HG03520 (cell line): ENCODE results near the gene RERE.

Experiments
- ATAC-seq: cut with Tn5 transposase; IDR thresholded peaks from one replicate; pipeline ENCODE4 v1.9.1; 2021; ENCODE audit warnings: mild to moderate bottlenecking, moderate library complexity; ENCODE audit not compliant: unreplicated experiment

RERE gene

DNA sequence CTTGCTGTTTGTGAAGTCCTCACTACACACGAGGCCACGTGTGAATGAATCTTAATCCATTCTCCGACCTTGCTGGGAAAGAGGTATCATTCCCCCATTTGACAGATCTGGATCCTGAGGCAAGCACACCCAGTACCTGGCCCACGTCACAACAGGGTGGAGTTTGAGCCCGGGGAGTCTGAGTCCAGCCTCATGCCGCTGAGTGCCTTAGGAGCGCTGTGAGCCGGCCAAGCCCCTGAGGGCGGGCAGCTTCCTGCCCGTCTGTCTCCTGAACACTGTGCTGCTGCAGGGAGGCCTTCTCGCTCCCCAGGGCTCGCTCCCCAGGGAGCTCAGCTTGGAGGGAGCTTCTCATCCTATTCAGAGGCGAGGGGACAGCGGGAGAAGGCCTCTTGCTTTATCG is 469.8 kb downstream of the RERE start:
- no peak for ATAC-seq

DNA sequence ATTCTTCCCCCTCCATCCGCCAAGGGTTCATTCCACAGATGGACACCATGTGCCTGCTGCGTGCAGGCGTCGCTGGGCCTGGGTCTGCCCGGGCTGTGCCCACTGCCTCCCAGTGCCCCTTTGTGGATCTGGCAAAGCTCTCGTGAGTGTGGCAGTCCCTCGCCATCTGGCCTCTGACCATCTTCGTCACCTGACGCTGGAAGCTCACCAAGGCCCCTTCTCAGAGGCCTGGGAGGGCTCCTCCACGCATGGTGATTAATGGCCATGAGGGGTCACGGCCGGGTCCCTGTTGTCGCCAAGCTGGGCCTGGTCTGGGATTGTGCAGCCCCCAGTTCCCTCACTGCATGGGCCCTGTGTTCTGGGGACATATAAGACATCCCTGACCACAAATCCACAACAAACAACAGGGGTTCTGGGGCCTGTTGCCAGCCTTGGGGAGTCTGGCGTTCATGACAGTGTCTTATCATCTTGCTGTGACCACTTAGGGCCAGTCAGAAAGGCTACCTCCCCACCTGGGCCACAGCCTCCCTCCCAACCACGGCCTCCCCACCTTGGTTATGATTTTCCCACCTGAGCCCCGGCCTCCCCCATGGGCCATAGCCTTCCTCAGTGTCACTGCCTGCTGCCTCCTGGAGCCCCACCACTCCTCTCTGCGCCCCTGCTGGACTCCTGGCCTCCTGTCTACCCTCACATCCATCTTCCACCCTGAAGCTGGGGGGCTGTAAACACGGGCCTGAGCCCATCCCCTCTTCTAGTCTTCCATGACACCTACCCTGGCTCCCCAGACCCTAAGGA is 471.6 kb downstream of the RERE start:
- no peak for ATAC-seq

DNA sequence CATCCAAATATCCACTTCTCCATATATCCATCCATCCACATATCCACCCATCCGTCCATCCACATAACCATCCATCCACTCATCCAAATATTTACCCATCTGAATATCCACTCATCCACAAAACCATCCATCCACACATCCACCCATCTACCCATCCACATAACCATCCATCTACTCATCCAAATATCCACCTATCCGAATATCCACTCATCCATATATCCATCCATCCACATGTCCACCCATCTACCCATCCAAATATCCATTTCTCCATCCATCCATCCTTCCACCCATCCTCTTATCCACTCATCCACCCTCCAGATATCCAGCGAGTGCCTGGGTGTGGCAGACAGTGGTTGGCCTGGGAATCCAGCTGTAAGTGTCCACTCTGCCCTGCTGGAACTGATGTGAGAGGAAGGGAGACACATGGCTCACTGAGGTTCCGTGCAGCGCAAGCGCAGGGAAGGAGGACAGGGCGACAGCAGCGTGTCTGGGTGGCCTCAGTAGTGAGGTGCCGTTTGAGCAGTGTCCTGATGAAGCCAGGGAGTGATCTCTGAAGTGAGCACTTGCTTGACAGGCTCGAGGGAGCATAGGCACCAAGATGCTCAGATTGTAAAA is 472.4 kb downstream of the RERE start:
- no peak for ATAC-seq

DNA sequence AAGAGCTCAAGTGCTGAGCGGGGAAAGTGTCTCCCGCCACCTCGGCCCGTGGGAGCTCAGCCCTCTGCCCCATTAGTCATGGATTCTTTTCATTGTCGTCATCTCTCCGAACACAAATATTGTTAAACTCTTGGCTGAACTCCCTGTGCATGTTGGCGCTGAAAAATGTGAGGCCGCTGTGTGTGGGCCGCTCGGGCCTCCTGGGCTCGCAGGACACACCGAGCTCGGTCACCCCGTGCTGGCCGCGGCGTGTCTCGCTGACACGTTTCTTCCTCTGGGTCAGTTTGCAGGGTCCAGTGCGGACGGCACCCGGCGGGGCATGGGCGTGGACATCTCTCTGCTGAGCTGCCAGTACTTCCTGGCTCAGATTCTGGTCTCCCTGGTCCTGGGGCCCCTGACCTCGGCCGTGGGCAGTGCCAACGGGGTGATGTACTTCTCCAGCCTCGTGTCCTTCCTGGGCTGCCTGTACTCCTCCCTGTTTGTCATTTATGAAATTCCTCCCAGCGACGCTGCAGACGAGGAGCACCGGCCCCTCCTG is 473.9 kb downstream of the RERE start:
- no peak for ATAC-seq

DNA sequence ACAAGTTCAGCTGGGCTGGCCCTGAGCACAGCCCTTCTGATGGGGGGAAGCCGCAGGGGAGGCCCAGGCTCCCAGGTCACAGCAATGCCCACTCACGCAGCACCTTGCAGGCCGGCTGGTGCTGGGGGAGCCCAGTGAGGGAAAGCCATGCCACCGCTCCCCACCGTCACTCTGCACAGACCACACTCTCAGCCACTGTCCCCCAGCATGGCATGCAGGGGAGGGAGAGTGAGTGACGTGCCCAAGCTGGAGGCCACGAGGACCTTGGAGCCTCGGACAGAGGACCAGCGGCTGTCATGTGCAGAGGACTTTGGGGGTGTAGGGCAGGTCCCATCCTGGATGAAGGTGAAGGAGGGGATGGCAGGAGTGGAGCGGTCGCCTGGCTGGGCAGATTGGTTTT is 474.4 kb downstream of the RERE start:
- no peak for ATAC-seq

DNA sequence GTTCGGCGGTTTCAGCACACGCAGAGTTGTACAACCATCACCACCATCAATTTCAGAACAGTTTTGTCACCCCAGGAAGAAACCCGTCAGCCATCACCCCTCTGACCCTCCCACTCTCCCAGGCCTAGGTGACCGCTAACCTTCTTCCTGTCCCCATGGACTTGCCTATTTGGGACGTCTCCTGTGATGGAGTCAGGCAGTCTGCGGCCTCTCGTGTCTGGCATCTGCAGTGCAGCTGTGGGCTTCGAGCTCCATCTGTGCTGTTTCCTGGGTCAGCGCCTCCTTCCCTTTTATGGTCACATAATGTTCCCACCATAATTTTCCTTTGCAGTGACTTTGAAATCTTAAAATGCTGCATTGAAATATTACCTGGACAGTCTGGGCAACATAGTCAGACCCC is 475.1 kb downstream of the RERE start:
- no peak for ATAC-seq

DNA sequence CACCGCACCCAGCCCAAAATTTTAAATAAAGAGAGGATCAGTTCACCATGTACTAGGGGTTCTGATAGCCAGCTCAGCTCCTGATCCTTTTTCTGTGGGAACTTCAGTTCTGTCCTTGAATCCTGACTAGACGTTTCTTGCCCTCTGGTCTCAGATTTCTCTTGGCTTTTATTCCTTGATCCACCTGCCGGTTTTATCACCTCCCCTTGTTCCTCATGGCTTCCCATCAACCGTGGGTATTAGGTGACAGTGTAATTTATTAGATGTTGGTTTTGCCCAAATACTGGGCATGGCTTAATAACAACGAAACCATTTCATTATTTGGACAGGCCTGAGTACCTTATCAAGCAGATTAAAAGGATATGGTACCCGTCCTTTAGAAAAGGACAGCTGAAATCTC is 477.0 kb downstream of the RERE start:
- ATAC-seq, result no peak

DNA sequence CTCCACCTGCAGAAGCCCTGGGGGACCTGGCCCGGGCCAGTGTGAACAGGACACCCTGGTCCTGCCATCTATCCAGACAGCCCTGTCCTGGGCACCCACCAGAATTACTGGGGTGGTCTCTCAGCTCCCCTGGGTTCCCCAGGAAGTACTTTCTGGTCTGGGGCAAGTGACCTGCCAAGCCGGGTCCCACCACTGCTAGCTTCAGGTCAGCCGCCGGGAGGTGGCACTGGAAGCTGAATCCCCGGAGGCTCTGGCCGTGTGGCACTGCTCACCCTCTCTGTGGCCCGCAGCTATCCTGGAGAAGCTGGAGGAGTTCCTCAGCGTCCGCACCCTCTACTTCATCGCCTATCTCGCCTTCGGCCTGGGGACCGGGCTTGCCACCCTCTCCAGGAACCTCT is 478.2 kb downstream of the RERE start:
- no peak for ATAC-seq

DNA sequence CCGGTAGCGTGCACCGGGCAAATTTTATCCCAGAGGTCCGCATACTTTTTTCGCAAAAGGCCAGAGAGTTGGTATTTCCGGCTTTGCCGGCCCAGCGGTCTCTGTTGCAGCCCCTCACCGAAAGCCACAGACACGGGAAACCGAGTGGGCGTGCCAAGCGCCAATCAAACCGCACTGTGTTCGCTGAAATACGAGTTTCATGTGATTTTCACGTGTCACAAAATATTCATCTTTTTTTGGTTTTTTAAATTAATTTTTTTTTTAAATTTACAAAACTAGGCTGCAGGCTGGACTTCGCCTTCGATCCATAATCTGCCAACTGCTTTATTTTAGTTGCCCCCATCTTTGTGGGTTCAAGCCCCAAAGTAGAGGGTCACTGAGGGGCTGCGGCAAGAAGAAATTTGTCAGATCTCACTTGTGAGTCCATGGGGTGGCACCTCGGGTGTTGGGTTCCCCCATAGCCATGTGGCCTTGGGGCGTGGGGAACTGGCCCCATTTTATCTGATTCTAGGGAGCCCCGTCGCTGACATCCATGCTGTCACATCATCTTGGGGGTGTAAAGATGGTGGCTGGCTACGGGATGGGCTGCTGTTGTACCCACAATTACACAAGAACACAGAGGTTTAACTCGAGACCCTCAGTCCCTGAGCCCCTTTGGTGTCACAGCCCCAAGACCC is 478.8 kb downstream of the RERE start:
- ATAC-seq, result no peak

DNA sequence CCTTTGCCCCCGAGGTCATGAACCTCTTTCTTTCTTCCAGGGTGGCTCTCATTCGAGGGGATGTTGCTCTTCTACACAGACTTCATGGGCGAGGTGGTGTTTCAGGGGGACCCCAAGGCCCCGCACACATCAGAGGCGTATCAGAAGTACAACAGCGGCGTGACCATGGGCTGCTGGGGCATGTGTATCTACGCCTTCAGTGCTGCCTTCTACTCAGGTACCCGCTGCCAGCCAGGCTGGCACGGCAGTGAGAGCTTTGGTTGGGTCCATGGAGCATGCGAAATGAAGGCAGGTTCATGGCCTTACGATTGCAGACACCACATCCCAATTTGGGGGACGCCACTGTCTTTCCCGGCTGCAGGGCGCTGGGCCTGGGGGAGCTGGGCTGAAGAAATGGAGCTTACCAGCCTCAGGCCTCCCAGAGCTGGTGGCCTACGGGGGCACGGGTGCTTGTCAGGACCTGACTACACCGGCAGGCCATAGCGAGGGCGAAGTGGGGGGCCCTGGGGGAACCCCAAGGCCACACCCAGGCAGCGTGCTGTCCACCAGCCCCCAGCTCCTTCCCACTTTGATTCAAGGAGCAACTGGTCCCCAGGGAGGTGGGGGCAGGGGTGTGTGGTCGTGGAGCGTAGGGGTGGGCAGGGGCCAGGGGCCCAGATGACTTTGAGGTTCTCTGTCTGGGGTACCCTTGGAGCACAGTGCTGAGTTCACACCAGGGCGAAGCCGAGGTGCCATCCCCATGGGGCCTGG is 479.5 kb downstream of the RERE start:
- ATAC-seq, result no peak

DNA sequence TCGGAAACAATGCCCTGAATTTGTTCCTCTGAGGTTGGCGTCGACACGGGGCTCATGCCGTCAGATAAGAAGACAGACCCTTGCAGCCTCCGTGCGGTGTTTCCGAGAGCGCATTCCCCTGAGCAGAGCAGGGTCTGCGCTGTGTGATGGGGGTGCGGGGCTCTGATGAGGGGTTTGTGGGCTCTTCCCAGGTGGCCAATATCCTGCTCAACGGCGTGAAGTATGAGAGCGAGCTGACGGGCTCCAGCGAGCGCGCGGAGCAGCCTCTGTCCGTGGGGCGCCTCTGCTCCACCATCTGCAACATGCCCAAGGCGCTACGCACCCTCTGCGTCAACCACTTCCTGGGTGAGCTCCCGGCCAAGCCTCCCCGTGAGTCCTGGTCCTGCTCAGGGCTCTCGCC is 482.2 kb downstream of the RERE start:
- ATAC-seq, result no peak

DNA sequence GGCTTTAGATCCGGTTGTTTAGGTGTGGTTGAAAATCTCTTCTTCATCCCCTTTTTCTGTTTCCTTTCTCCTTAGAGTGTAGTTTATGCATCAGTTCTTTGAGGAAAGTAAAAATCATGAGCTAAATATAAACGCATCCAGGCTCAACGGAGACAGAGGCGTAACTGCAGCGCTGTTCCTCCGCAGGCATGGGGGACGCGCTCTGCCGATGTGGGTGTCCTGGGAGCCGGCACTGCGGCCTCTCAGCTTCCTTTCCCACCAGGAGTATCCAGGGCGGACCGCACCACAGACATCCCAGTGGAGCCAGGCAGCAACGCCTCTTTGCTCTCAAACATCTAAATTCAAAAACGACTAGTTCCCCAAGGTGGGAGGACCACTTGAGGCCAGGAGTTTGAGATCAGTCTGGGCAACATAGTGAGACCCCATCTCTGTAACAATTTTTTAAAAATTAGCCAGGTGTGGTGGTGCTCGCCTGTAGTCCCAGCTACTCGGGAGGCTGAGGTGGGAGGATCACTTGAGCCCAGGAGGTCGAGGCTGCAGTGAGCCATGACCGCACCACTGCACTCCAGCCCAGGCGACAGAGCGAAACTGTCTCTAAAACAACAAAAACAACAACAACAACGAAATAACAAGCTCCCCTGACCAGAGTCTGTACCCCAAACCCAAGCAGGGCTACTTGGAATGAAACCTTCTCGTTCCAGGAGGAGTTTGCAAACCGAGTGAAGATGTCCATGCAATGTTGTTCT is 483.2 kb downstream of the RERE start:
- no peak for ATAC-seq

DNA sequence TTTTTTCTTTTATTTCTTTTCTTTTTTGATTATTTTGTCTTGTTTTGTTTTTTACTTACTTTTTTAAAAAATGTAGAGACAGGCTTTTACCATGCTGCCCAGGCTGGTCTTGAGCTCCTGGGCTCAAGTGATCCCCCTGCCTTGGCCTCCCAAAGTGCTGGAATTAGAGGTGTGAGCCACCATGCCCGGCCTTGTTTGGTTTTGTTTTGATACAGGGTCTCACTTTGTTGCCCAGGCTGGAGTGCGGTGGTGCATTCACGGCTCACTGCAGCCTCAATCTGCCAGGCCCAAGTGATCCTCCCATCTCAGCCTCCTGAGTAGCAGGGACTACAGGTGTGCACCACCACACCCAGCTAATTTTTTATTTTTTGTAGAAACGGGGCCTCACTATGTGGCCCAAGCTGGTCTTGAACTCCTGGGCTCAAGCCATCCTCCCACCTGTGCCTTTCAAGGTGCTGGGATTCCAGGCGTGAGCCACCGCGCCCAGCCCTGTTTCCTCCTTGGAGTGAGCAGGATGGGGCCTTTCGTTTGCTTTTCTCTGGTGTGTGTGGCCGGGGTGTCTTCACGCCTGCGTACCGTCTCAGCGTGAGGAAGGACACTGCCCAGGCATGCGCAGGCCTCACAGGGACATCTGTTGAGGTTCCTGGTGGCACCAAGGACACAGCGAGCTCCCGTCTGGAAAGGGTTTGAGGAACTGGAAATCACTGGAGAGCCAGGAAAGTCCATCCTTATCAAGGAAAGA is 484.0 kb downstream of the RERE start:
- no peak for ATAC-seq

DNA sequence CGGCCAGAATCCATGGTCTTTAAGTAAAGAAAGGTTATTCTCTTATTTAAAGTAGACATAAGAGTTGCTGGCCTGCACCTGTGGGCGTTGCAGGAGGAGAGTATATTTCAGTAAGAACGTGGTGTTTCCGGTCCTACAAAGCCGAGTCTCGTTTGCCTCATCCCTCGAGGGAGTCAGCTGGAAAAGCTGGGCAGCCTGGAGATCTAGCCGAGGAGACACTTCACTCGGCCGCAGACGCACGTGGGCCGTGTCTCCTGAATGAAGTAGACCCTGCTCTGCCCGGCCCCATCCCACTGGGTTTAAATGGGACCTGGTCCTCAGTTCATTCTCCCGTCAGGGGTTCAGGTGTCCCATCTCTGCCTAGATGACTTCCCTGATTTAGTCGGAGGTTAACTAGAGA is 484.6 kb downstream of the RERE start:
- ATAC-seq, result no peak

DNA sequence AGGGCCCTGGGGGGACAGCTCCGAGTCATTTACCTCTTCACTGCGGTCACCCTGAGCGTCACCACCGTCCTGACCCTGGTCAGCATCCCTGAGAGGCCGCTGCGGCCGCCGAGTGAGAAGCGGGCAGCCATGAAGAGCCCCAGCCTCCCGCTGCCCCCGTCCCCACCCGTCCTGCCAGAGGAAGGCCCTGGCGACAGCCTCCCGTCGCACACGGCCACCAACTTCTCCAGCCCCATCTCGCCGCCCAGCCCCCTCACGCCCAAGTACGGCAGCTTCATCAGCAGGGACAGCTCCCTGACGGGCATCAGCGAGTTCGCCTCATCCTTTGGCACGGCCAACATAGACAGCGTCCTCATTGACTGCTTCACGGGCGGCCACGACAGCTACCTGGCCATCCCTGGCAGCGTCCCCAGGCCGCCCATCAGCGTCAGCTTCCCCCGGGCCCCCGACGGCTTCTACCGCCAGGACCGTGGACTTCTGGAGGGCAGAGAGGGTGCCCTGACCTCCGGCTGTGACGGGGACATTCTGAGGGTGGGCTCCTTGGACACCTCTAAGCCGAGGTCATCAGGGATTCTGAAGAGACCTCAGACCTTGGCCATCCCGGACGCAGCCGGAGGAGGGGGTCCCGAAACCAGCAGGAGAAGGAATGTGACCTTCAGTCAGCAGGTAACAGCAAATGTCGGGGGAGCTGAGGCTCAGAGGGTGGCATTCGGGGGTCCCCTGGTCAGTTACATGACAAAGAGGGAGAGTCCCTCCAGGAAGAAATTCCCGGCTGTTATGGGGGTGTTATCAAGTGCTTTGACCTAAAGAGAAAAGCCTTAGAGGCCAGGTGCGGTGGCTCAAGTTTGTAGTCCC is 486.9 kb downstream of the RERE start:
- no peak for ATAC-seq

DNA sequence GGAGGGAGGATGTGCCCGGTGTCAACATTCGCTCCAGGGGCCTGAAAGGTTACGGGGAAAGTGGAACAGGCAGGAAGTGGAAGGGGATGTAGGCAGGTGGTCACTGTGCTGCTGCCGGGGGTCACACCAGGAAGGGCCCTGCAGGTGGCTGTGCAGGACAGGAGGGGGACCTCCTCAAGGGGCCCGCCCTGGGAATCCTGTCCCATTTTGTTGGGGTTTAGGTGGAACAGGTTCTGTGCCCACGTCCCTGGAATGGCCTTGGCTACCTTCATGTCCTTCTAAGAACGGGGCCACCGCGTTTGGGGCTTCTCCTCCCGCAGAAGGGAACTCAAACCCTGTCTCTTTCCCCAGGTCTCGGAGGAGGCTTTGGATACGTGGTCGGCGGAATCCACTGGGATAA is 487.6 kb downstream of the RERE start:
- no peak for ATAC-seq

DNA sequence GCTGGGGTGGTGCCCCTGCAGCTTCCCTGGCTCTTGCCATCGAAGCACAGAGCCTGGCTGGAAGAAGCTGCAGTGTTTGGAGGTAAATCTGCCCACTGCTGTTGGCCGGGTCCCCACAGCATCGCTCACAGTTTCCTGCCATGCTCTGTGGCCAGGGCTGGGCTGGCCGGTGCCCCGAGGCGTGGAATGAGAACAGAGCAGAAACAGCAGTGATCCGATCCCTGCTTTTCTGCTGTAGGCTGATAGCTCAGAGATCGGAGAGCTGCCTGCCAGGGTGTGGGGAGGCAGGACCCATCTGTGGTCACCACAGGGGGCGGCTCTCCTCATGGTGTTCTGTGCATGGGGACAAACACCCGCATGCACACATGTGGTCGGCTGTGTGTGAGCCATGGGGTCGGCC is 488.0 kb downstream of the RERE start:
- no peak for ATAC-seq

DNA sequence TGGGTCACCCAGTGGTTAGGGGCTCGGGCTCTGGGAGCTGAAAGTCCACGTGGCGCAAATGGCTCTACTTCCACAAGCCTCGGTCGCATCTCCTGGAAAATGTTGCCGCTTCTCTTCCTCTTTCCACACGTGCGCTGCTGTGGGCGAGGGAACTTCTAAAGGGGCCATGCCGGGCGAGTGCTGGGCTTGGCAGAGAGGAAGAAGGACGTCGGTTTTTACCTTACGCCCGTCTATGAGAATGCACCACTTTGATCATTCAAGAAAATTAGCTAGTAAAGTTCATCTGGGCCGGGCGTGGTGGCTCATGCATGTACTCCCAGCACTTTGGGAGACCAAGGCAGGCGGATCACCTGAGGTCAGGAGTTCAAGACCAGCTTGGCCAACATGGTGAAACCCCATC is 489.2 kb downstream of the RERE start:
- no peak for ATAC-seq

DNA sequence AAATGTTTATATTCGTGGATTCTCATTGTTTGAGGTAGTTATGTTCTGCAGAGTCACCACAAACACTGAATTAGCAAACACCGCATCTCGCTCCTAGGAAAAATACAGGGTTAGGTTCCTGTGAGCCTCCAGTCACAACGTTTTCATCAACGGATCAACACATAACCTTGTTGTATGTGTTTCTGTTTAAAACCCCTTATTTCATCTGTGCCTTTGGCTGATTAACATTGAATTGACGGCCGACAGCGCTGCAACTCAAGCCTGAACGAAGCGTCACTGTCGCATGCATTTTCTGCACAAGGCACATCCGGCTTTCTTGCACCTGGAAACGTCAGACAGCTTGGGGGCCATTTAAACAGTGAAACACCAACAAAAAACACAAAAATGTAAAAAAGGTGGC is 491.2 kb downstream of the RERE start:
- ATAC-seq, result no peak
